HG03045 (cell line): ENCODE results near the gene CLEC2A.
"Not testable (repeated sequence)": the region's sequence is repeated elsewhere in the genome, so short reads cannot be mapped to it uniquely, and the experiment has no call there.

ENCODE experiments used
- ATAC-seq: cut with Tn5 transposase; IDR thresholded peaks from one replicate; pipeline ENCODE4 v1.9.1; 2021; ENCODE audit warnings: mild to moderate bottlenecking, moderate library complexity; ENCODE audit not compliant: unreplicated experiment

Gene CLEC2A, protein sequence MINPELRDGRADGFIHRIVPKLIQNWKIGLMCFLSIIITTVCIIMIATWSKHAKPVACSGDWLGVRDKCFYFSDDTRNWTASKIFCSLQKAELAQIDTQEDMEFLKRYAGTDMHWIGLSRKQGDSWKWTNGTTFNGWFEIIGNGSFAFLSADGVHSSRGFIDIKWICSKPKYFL

DNA sequence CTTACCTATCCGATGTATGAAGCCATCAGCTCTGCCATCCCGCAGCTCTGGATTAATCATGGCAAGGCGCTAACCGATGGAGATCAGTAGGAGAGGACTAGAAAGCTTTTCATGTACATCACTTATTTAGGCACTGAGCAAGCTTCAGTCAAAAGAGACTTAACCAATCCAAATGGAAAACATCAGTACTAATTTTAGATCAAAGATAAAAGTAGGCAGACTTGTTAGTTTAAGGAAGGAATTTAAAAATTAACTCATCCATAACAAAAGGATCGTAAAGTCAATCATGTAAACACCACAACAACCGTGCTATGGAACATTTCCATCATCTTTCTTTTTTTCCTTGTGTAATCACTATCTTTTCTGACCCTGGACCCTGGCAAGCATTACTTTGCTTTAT is at the start of gene CLEC2A:
TSS of gene CLEC2A (minus strand) at position 101 of the 400 bp plus-strand sequence. CDS start at position 60, 41 bp downstream.
- no peak for ATAC-seq

DNA sequence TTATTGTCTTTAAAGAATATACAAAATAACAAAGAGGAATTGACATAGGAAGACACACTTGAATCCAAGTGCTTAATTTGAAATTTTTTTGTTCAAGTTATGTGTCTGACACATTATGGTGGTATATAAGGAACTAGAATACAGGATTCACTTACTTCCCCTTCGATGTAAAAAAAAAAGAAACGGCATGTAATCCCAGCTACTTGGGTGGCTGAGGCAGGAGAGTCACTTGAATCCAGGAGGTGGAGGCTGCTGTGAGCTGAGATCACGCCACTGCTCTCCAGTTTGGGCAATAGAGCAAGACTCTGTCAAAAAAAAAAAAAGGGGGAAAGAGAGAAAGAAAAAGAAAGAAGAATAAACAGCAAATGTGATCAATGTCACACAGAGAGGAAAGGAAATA is 48.0 kb upstream of the CLEC2A start:
- ATAC-seq: no peak

DNA sequence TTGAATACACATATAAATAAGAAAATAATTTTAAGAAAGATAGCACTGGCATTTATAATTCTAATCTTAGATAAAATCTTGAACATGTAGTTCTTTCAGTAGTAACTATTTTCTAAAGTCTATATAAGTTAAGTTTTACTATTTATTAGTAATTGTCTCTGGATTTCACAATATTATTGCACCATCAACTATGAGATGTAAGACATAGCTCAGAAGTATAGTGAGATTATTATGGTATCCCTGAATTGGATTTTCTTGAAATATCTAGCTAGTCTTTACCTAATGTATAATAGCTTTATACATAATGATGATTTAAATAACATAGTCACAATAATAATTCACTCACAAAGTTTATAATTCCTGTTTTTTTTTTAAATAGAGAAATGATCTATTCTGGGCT is 45.7 kb upstream of the CLEC2A start:
- no peak for ATAC-seq

DNA sequence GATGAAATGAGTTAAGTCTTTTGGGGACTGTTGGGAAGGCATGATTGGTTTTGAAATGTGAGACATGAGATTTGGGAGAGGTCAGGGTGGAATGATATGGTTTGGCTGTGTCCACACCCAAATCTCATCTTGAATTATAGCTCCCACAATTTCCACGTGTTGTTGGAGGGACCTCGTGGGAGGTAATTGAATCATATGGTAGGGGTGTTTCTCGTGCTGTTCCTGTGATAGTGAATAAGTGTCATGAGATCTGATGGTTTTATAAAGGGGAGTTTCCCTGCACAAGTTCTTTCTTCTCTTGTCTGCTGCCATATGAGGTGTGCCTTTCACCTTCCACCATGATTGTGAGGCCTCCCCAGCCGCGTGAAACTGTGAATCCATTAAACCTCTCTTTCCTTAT is 44.5 kb upstream of the CLEC2A start:
- ATAC-seq: not testable (repeated sequence)

DNA sequence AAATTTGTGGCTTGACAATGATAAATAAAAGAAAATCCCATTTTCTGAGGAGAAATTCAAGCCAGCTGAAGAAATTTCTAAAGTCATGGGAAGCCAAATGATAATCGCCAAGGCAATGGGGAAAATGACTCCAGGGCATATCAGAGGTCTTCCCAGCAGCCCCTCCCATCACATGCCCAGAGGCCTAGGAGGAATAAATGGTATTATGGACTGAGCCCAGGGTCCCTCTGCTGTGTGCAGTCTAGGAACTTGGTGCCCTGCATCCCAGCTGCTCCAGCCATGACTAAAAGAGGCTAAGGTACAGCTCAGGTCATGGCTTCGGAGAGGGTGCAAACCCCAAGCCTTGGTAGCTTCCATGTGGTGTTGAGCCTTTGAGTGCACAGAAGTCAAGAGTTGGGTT is 43.4 kb upstream of the CLEC2A start:
- no peak for ATAC-seq

DNA sequence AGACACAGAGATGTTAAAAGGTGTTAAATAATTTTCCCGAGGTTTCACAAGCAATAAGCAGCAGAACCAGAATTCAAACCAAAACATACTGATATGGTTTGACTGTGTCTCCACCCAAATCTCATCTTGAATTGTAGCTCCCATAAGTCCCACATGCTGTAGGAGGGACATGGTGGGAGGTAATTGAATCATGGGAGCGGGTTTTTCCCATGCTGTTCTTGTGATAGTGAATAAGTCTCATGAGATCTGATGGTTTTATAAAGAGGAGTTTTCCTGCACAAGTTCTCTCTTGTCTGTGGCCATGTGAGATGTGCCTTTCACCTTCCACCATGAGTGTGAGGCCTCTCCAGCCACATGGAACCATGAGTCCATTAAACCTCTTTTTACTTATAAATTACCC is 42.6 kb upstream of the CLEC2A start:
- ATAC-seq: not testable (repeated sequence)

DNA sequence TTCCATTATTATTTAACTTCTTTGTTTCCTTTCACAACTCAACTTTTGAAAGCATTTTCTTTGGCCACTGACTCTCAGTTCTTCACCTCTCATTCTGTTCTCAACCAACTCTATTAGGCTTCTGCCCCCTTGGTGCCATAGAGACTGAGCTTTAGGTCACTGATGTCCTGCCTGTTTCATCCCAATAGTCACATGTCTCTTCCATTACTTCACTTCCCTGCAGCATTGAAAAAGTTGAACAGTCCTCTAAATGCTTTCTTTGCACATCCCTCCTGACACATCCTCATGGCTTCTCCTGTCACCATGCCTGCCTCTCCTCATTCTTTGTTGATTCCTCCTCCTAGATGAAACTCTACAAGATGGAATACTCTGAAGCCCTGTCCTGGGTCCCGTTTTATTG is 41.8 kb upstream of the CLEC2A start:
- no peak for ATAC-seq

DNA sequence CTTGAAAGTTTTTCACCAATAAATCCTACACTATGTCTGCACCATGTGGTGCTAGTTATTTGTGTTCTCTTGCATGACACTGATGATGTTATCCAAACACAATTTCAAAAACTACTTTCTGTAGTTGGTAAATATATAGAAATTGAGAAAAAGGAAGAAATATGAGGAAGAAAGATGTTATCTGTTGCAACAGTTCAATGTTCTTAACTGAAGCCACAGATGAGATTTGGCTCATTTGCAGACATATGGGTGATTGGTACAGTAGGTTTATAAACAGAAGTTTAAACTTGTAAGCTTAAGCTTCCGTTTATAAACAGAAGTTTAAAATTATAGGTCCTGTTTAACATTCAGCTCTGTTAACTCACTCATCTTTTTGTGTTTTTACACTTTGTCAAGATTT is 39.0 kb upstream of the CLEC2A start, which contains the start of gene CLEC12A:
TSS of gene CLEC12A (plus strand) at position 229 of the 400 bp plus-strand sequence. CDS start 188 bp downstream, outside the sequence.
- ATAC-seq: no peak

DNA sequence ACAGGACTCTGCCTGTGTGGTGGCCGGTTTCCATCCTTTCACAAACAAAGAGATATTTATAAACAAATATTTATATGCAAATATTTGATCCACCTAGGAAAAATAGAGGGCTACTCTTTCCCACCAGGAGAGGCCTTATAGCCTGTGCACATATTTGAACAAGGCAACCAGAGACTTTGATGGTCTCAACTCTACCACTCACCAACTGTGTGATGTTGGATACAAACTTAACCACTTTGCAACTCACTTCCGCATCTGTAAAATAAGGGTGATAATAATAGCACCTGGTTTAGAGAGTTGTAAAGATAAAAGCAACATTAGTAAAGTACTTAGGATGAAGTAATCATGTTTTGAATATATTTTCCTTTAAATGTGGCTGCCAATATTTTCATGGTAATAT is 37.5 kb upstream of the CLEC2A start:
- no peak for ATAC-seq

DNA sequence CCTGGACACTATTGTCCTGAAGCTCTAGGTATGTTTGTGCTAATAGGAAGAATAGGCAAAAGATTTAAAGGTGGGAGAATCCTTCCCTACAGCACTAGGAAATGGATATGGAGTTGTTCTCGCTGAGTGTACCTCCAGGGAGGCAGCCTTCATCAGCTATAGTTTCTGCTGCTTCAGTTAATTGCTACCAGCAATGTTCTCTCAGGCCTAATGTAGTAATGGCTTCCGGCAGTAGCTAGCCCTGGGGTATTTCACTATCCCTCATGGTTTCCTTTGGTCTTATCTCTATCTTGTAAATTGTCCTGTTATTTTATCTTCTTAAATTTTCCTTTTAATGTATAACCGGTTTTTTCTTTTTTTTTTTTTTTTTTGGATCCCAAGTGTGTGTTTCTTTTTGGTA is 29.7 kb upstream of the CLEC2A start:
- ATAC-seq: no peak

DNA sequence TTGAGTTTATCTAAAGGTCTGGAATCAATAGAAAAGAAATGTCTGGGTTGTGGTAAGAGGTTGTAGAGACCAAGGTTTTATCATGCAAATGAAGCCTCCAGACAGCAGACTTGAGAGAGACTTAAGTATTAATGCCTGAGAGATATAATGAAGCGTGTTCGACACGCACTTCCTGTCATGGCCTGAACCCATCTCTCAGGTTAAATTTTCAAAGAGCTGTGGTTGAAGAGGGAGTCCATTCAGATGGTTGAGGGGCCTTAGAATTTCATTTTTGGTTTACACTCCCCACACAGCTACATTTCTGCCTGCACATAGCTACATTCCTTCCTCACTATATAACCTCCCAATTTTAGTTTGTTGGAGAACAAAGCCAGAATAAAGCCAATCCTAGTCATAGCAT is 28.9 kb upstream of the CLEC2A start:
- no peak for ATAC-seq

DNA sequence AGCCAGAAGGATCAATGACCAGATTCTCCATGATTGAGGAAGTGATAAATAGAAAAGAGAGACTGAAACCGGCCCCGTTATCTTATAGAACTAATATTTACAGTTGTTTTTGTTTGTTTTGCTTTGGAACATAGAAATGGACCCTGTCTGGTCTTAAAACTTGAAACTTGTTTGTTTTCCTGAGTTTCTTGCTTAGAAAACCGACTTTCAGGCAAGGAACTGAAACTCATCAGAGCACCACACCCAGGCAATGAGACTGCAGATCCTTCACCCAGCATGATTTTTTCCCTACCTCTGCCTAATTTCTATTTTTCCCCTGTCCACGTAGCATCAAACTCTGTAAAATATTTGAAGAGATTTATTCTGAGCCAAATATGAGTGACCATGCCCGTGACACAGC is 28.4 kb upstream of the CLEC2A start:
- ATAC-seq: no peak

DNA sequence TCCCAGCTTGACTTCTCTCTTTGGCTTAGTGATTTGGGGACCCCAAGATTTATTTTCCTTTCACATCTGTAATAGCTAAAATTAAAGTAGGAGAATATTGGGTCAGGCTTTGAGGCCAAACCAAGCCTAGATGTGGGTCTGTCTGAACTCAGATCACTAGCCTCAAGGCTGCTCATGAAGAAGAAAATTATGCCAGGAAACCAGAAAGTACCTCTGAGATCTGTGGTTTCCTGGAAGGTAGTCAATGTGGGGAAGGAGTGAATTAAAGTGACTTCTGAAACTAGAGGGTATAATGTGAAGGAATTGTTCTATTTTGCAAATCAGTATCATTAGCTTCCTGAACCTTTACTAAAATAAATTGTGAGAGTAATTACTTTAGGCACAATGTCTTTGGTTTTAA is 25.7 kb upstream of the CLEC2A start:
- no peak for ATAC-seq

DNA sequence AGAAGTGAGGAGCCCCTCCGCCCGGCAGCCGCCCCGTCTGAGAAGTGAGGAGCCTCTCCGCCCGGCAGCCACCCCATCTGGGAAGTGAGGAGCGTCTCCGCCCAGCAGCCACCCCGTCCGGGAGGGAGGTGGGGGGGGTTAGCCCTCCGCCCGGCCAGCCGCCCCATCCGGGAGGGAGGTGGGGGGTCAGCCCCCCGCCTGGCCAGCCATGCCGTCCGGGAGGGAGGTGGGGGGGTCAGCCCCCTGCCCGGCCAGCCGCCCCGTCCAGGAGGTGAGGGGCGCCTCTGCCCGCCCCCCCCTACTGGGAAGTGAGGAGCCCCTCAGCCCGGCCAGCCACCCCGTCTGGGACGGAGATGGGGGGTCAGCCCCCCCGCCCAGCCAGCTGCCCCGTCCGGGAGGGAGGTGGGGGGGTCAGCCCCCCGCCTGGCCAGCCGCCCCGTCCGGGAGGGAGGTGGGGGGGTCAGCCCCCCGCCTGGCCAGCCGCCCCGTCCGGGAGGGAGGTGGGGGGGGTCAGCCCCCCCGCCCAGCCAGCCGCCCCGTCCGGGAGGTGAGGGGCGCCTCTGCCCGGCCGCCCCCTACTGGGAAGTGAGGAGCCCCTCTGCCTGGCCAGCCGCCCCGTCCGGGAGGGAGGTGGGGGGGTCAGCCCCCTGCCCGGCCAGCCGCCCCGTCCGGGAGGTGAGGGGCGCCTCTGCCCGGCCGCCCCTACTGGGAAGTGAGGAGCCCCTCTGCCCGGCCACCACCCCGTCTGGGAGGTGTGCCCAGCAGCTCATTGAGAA is 21.0 kb upstream of the CLEC2A start:
- ATAC-seq: not testable (repeated sequence)

DNA sequence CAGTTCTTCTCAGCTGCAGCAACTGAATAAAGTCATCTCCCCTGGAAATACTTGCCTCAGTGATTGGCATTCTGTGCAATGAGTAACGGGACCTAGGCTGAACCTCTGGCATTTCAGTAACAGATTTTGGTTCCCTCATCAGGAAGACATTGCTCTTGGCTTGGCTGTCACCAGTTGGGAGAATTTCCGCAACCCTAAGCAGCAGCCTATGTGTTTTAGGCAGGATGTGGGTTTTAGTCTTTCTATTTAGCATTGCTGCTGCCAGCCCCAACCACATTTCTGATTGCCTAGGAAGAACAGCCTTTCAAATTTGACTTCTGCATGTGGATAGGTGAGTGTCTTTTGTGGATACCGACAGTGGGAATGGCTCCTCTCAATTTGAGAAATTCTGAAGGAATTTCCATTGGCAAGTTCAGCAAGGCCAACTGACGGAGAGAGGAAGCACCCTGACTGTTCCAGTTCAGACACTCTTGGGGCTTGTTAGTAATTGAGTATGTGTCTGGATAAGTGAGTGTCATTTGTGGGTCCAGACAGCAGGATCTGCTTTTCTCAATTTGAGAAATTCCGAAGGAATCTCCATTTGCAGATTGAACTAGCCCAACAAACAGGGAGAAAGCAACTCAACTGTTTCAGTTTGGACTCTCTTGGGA is 19.0 kb upstream of the CLEC2A start:
- ATAC-seq: no peak

DNA sequence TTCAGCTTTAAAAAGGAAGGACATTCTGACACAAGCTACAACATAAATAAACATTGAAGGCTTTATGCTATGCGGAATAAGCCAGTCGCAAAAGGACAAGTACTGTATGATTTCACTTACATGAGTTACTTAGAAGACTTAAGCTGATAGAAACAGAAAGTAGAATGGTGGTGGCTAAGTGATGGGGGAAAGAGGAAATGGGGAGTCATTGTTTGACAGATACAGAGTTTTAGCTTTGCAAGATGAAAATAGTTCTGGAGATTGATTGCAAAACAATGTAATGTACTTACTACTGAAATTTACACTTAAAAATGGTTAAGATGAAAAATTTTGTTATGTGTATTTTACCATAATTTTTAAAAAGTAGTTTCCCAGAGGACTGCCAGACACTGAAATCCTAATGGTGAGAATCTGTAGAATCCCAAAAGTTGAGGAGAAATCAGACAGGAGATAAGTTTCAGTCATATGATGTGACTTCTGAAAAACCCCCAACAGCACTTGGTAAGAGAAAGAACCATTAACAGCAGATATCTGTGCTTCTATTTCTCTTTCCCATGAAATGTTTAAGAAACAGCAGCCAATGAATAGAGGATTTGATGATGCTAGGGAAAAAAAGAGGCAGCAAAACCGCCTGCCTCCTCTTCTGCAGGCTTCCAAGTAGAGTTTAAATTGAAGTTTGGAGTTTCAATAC is 16.6 kb upstream of the CLEC2A start:
- peak; percentile 96 for ATAC-seq

DNA sequence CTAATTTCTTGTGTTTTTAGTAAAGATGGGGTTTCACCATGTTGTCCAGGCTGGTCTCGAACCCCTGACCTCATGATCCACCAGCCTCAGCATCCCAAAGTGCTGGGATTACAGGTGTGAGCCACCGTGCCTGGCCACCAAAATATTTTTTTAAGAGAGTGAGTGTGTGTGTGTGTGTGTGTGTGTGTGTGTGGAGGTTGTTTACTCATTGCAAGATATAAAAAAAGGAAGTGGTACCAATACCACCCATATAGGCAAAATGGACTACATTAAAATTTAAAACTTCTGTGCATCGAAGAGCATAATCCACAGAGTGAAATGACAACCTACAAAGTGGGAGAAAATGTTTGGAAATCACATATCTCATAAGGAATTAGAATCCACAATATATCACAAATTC is 15.5 kb upstream of the CLEC2A start:
- ATAC-seq: no peak

DNA sequence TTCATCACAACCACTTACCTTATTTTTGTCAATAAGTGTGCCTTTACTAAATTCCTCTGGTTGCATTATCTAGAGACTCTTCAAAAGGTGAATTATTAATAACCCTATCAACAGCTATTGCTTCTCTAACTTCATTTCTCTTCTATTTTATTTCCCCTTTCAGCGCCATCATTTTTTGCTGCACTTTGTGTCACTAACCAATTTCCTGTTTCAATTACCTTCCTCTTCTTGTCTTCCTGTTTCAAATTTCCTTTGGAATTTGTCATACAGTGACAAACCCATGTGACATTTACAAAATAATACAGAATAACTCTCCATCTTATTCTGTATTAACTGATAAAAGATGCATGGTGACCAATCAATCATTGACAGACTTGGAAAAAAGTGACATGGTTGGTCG is 12.2 kb upstream of the CLEC2A start:
- no peak for ATAC-seq

DNA sequence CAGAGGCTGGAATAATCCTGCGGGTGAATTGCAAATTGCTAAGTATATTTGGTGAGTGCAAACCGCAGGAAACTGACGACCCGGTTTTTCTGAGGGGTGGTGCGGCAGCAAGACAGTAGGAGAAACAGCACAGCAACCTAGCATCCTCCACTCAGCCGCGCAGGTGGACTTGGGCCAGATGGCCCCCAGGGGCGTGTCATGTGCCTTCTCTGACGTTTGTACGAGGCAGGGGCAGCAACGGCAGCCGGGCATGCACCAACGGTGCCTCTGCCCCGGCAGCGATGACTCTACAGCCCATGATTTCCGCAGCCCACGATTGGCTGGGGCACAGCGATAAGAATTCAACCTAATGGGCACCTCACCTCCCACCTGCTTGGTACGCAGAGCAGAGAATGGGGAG is 11.1 kb upstream of the CLEC2A start:
- no peak for ATAC-seq

DNA sequence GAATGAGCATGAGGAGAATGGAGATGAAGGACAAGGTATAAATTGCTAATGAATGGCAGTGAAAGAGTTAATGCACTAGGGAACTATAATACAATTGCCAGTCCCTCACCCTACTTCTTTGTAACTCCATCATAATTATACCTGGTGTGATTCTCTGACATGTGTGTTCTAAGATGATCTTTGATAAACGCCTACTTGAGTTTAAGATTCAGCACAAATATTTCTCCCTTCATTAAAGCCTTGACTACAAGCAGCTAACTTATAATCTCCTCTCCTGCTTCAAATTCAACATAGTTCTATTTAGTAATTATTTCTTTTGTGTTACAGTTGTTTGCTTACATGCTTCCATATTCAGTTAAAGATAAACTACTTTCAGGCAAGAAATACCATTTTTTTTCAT is 9.7 kb upstream of the CLEC2A start:
- no peak for ATAC-seq

DNA sequence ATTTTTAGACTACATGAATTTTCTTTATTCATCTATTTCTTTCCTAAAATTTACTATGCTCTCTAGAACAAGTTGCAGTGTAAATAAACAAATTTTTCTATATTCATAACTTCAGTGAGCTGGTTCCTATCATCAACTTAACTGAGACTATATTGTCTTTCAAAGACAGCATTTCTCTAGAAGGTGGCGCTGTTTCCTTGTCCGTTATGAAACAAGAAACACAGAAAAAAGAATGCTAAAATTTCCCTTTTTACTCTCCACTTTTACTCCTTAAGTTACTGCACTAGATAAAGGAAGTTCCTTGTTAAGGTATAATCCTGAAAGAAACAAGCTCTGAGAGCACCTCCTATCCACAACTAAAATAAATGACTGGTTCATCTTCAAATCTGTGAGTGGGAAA is 8.2 kb upstream of the CLEC2A start:
- ATAC-seq: no peak

DNA sequence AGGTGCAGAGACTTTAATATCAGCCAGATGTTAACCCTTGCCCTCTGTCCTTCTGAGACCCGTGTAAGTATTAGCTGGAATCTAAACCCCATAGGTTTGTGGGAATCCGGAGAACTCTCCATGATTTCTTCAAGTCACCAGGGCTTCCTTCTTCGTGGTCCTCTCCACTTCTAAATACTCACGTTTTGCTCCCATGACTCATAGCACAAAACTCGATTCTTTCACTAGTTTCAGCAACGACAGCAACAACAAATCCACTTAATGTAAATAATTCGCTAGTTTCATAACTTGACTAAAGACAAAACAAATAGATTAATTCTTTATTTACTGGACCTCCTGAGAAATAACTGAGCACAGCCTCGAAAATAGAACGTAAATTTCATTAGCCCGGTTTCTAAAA is 4.4 kb upstream of the CLEC2A start:
- no peak for ATAC-seq
